Vagina (tissue), 2 donors: Measurements from ENCODE around the gene IQGAP2.

ENCODE experiments used
- POLR2A ChIP-seq, 2 donors: fragments of 450-650 bp; IDR thresholded peaks; one replicate each; pipeline ENCODE4 v1.6.1; 2017; ENCODE audit warnings: antibody characterized with exemption in 2 of 2, mild to moderate bottlenecking in 2 of 2, moderate library complexity in 2 of 2
- TF ChIP-seq, protein P1 (sequence below), 3 experiments: fragments of 450-650 bp in 2 of 3; fragments of 200-600 bp in 1 of 3; sonication (generic) in 1 of 3; IDR thresholded peaks; one replicate each; pipeline ENCODE4 v1.5.1; 2017 to 2019; ENCODE audit warnings: antibody characterized with exemption in 3 of 3, mild to moderate bottlenecking in 2 of 3, moderate library complexity in 2 of 3

DNA sequence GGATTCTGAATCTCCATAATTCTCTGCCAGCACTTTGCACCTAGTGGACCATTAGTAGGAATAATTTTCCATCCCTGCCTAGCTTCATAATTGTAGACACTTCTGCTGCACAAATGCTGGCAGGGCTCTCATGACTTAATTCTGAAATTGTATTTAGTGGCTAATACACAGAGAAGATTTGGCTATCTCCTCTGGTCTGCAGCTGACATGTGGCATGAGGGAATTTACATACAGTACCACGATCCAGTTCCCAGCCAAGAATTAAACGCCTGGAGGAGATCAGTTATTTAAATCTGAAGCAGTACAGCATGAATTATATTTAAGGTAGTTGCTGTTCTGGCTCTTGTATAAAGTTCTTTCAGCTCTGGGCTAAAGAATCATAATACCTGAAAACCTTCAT is 46.5 kb downstream of the IQGAP2 start:
- TF ChIP-seq, protein P1, sequence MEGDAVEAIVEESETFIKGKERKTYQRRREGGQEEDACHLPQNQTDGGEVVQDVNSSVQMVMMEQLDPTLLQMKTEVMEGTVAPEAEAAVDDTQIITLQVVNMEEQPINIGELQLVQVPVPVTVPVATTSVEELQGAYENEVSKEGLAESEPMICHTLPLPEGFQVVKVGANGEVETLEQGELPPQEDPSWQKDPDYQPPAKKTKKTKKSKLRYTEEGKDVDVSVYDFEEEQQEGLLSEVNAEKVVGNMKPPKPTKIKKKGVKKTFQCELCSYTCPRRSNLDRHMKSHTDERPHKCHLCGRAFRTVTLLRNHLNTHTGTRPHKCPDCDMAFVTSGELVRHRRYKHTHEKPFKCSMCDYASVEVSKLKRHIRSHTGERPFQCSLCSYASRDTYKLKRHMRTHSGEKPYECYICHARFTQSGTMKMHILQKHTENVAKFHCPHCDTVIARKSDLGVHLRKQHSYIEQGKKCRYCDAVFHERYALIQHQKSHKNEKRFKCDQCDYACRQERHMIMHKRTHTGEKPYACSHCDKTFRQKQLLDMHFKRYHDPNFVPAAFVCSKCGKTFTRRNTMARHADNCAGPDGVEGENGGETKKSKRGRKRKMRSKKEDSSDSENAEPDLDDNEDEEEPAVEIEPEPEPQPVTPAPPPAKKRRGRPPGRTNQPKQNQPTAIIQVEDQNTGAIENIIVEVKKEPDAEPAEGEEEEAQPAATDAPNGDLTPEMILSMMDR (IDR thresholded peaks at IDR 0.05): no peak
- no peak for TF ChIP-seq POLR2A (IDR thresholded peaks at IDR 0.05)
